ENCODE results near the gene DOCK6. TPM values are rescaled to one million over a fixed set of nuclear protein-coding genes. Genes with fewer than 3 reads are reported as not detected.

Gene DOCK6
- total RNA-seq, 1 experiment from 2014 or later = 82.4 TPM

- Histone ChIP-seq H3K36me3 (ENCODE audit: control insufficient read depth in 1 of 2, insufficient read depth in 2 of 2, low read length in 2 of 2) (peaks cover 0 to 3% of the 10 kb centered on the region in 2 experiments; a peak in 2 of 4 replicates), H2AFZ (ENCODE audit: low read depth, low read length, poor library complexity, severe bottlenecking) (no peak overlapping the region), H4K20me1 (ENCODE audit: insufficient read depth) (no peaks in the 10 kb centered on the region), H3K9me2 (ENCODE audit: insufficient read depth) (no peaks in the 10 kb centered on the region), H3K4me1 (ENCODE audit: control insufficient read depth in 1 of 2, insufficient read depth in 2 of 2, low read length in 2 of 2) (peaks cover 0 to 16% of the 10 kb centered on the region in 2 experiments; a peak in 2 of 4 replicates), H3K27ac (ENCODE audit: low read depth, low read length) (no peak overlapping the region), H3K9me3 (ENCODE audit: control insufficient read depth in 1 of 2, insufficient read depth in 1 of 2, low read depth in 1 of 2, low read length in 2 of 2) (no peaks in the 10 kb centered on the region), H3K4me2 (ENCODE audit: low read length) (no peak overlapping the region), H3K4me3 (replicated peaks in 1 of 2; ENCODE audit: low read depth in 1 of 2, low read length in 2 of 2) (no peak overlapping the region), H3K9ac (ENCODE audit: low read length) (no peak overlapping the region), H3K79me2 (ENCODE audit: insufficient read depth, low read length) (no peaks in the 10 kb centered on the region), H3K27me3 (ENCODE audit: insufficient read depth, low read length) (no peaks in the 10 kb centered on the region)
- ChIA-PET CTCF (no interaction called here), POLR2A (no interaction called here), RAD21 (ENCODE audit: low non-redundant PET in 1 of 2, low total read pairs in 2 of 2, uncharacterized antibody in 2 of 2, unreplicated experiment in 2 of 2) (no interaction called here)
- DNase-seq (ENCODE audit: low read depth, low spot score) = no peak
- BruUV-seq (replicated peaks) = no TSS peak
- intact Hi-C loops (cut with micrococcal nuclease) = no loop called here
- ATAC-seq = no peak
- TF ChIP-seq CBX3 (IDR thresholded peaks at IDR 0.05; ENCODE audit: low read depth) (no peak), RAD21 (IDR thresholded peaks at IDR 0.05; ENCODE audit: low read depth) (no peak), MAX (IDR thresholded peaks at IDR 0.05) (no peak), SRF (IDR thresholded peaks at IDR 0.05; ENCODE audit: low read depth) (no peak), CEBPB (IDR thresholded peaks at IDR 0.05; ENCODE audit: low read depth) (no peak), JUND (IDR thresholded peaks at IDR 0.05) (no peak), EGR1 (IDR thresholded peaks at IDR 0.05; ENCODE audit: low read depth) (no peak), ZBTB33 (IDR thresholded peaks at IDR 0.05; ENCODE audit: extremely low read depth, insufficient replicate concordance, low read length) (no peak), SIN3A (IDR thresholded peaks at IDR 0.05; ENCODE audit: low read depth) (no peak), ZNF274 (IDR thresholded peaks at IDR 0.05; ENCODE audit: low read depth, low read length) (no peak), ZFX (IDR thresholded peaks at IDR 0.05) (no peak), CTCF (IDR thresholded peaks at IDR 0.05 in 2 of 3, conservative IDR thresholded peaks at IDR 0.05 in 1 of 3; ENCODE audit: borderline replicate concordance in 1 of 3, insufficient read depth in 1 of 3, low read depth in 2 of 3, low read length in 2 of 3) (no peak), YY1 (IDR thresholded peaks at IDR 0.05; ENCODE audit: extremely low read depth, insufficient replicate concordance, low read depth, low read length) (no peak), SP1 (IDR thresholded peaks at IDR 0.05; ENCODE audit: low read depth) (no peak), POLR2A (IDR thresholded peaks at IDR 0.05; ENCODE audit: borderline replicate concordance, extremely low read depth, insufficient read depth, insufficient read length) (no peak), TCF7L2 (IDR thresholded peaks at IDR 0.05; ENCODE audit: borderline replicate concordance, extremely low read depth, insufficient read depth, insufficient read length) (no peak), POLR2AphosphoS5 (IDR thresholded peaks at IDR 0.05; ENCODE audit: low read depth, low read length) (no peak), ELF1 (IDR thresholded peaks at IDR 0.05; ENCODE audit: borderline replicate concordance, low read depth) (no peak), REST (IDR thresholded peaks at IDR 0.05; ENCODE audit: low read depth) (no peak), ATF3 (IDR thresholded peaks at IDR 0.05) (no peak)
Measured at GRCh38 chr19:11164879-11165406, 97.4 kb downstream of the DOCK6 start.
